Heart right ventricle (tissue), 16 donors: ENCODE results near the gene MAGEA11. TPM values are rescaled to one million over a fixed set of nuclear protein-coding genes. Genes with fewer than 3 reads are reported as not detected.
"Not testable (repeated sequence)": the region's sequence is repeated elsewhere in the genome, so short reads cannot be mapped to it uniquely, and the experiment has no call there.

Experiments used
- ATAC-seq, 8 donors: fragments of 200-7000 bp; cut with Tn5 transposase; one replicate each; pipeline ENCODE4 v1.9.1; 2020; ENCODE audit warnings: mild to moderate bottlenecking in 8 of 8, moderate library complexity in 8 of 8, moderate number of reproducible peaks in 1 of 8
- DNase-seq, 2 donors: peaks; one replicate each; pipeline ENCODE4 v3.0.0-alpha.2; 2020
- H3K27ac ChIP-seq, 10 donors: fragments of 200-600 bp; sonication (generic) in 2 of 10; one replicate each; pipeline versions ENCODE4 v1.5.0 to v1.8.0; 2020 to 2022; ENCODE audit warnings: mild to moderate bottlenecking in 3 of 10
- H3K27me3 ChIP-seq, 7 donors: fragments of 200-600 bp; one replicate each; pipeline ENCODE4 v1.8.0; 2021 to 2022; ENCODE audit warnings: mild to moderate bottlenecking in 2 of 7
- H3K36me3 ChIP-seq, 9 donors: fragments of 200-600 bp; sonication (generic) in 1 of 9; one replicate each; pipeline versions ENCODE4 v1.5.0 to v1.8.0; 2020 to 2022; ENCODE audit warnings: mild to moderate bottlenecking in 2 of 9
- H3K4me1 ChIP-seq, 9 donors: fragments of 200-600 bp; sonication (generic) in 1 of 9; one replicate each; pipeline versions ENCODE4 v1.5.0 to v1.8.0; 2020 to 2022; ENCODE audit warnings: mild to moderate bottlenecking in 4 of 9
- H3K4me3 ChIP-seq, 10 donors: fragments of 200-600 bp; sonication (generic) in 2 of 10; one replicate each; pipeline versions ENCODE4 v1.5.0 to v1.8.0; 2020 to 2022; ENCODE audit warnings: mild to moderate bottlenecking in 7 of 10, moderate library complexity in 2 of 10
- H3K9me3 ChIP-seq, 11 donors: fragments of 200-600 bp in 10 of 11; sonication (generic) in 2 of 11; one replicate each; pipeline versions ENCODE4 v1.5.0 to v1.8.0; 2013 to 2022; ENCODE audit warnings: mild to moderate bottlenecking in 2 of 11, control low read depth in 1 of 11, moderate library complexity in 1 of 11
- WGBS, 2 donors: extraction: QIAGEN DNeasy Blood & Tissue Kit; methylation state at CpG; one replicate each; pipeline ENCODE4 v1.1.7; 2013; ENCODE audit warnings: inconsistent platforms in 1 of 2; 5-methylcytosine and 5-hydroxymethylcytosine counted together
- intact Hi-C, 10 donors: fragments of 100-400 bp; cut with DNase I; formaldehyde crosslinking; loops; one replicate each; pipeline versions ENCODE4 v1.11.1 to v1.14.2; 2022
- polyA plus RNA-seq, 2 donors: library from polyadenylated mRNA; stranded (reverse); fragments of 200-250 nt; gene quantifications; one replicate each; pipeline ENCODE4 v1.2.3, GENCODE V29; 2013
- total RNA-seq, 10 donors: library from RNA; stranded (reverse); fragmentation: NEBNext Ultra II Directional in 3 of 10; extraction: Animal tissue kit (Norgen Biotek cat#: 25700) in 3 of 10; gene quantifications; one replicate each; pipeline versions ENCODE4 v1.2.1 to v1.2.4, GENCODE V29; 2021 to 2023
- TF ChIP-seq, protein P1 (sequence below), 9 donors: fragments of 200-600 bp; sonication (generic) in 2 of 9; IDR thresholded peaks; one replicate each; pipeline versions ENCODE4 v1.5.0 to v1.8.0; 2021 to 2022; ENCODE audit warnings: antibody characterized with exemption in 9 of 9, mild to moderate bottlenecking in 5 of 9, moderate library complexity in 1 of 9
- donor health status: Arrhythmogenic right ventricular cardiomyopathy.
- donor health status: ischemic (EF 13 %, LVEDD 7.1; RV severe dilation, severe dysfunction).
- donor health status: healthy with polysubstance abuse.
- donor health status: DM: no; HTN: yes; CAD: no.
- donor health status: DM: no; HTN: no; CAD: no.
- donor health status: ischemic (EF 25% LVEDD 6.9; RV normal size, moderate dysfunction).
- donor health status: ischemic (EF 25% LVEDD 5.7; RV mildly dilated, moderate dysfunction).
- donor health status: healthy.
- donor health status: DM: yes; HTN: yes; CAD: no.
- donor health status: Ischemic cardiomyopathy.
- donor health status: ischemic (EF 35%, LVEDD 5.7; RV mildly dilated, moderate dysfunction).
- donor health status: nonischemic (EF 11% LVEDD 7.7; RV severe dilation, severe dysfunction).
- donor health status: DM: yes; HTN: yes; CAD: no.
- donor health status: PGD.
- donor health status: ischemic (EF 29% LVEDD 5.4; RV normal size, mild dysfunction).
- donor health status: nonischemic (EF 23%, LVEDD 6.1; RV moderate dilation, normal function).

MAGEA11 gene
- total and polyA plus RNA-seq, 12 donors, result not detected

DNA sequence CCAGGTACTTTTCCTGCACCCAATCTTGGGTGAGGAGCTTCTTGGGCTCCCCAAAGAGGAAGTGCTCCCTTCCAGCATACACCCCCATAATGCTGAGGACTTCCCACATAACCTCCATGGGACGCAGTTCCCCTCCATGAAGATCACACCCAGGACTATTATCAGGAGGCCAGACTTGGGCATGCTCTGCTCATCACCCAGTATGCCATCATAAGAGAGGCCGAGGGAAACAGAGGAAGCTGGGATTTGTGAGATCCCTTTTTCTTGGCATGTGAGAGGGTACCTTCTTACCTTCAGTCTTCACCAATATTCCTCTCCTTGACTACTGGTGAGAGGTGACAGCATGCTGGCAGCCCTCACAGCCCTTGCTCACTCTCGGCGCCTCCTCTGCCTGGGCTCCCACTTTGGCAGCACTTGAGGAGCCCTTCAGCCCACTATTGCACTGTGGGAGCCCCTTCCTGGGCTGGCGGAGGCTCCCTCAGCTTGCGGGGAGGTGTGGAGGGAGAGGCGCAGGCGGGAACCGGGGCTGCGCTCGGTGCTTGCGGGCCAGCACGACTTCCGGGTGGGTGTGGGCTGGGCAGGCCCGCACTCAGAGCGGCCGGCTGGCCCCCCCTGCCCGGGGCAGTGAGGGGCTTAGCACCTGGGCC is 46.3 kb downstream of the MAGEA11 start:
- no peaks in the 10 kb centered on the region for H3K36me3 ChIP-seq
- H3K9me3 ChIP-seq, result no peaks in the 10 kb centered on the region
- H3K4me1 ChIP-seq, result no peaks in the 10 kb centered on the region
- intact Hi-C loops, result no loop called here
- DNase-seq (no peak), ATAC-seq (no peak)
- WGBS, 2 donors, result 94 to 96% methylated on average over 13 to 18 of the region's 18 CpGs
- H3K4me3 ChIP-seq, result no peak overlapping the region
- TF ChIP-seq, protein P1, sequence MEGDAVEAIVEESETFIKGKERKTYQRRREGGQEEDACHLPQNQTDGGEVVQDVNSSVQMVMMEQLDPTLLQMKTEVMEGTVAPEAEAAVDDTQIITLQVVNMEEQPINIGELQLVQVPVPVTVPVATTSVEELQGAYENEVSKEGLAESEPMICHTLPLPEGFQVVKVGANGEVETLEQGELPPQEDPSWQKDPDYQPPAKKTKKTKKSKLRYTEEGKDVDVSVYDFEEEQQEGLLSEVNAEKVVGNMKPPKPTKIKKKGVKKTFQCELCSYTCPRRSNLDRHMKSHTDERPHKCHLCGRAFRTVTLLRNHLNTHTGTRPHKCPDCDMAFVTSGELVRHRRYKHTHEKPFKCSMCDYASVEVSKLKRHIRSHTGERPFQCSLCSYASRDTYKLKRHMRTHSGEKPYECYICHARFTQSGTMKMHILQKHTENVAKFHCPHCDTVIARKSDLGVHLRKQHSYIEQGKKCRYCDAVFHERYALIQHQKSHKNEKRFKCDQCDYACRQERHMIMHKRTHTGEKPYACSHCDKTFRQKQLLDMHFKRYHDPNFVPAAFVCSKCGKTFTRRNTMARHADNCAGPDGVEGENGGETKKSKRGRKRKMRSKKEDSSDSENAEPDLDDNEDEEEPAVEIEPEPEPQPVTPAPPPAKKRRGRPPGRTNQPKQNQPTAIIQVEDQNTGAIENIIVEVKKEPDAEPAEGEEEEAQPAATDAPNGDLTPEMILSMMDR (IDR thresholded peaks at IDR 0.05), result no peak
- no peak overlapping the region for H3K27ac ChIP-seq
- peaks cover 0 to 4% (median 0%) of the 10 kb centered on the region in 7 donors for H3K27me3 ChIP-seq

- H3K27ac ChIP-seq, ATAC-seq, H3K9me3 ChIP-seq, intact Hi-C loops, DNase-seq, H3K36me3 ChIP-seq, H3K4me1 ChIP-seq, H3K4me3 ChIP-seq, H3K27me3 ChIP-seq: not testable (repeated sequence)
- WGBS, 2 donors, result 89 to 93% methylated on average over 13 to 16 of the region's 17 CpGs
Measured at GRCh38 chrX:149758715-149759078, 46.8 kb downstream of the MAGEA11 start.

DNA sequence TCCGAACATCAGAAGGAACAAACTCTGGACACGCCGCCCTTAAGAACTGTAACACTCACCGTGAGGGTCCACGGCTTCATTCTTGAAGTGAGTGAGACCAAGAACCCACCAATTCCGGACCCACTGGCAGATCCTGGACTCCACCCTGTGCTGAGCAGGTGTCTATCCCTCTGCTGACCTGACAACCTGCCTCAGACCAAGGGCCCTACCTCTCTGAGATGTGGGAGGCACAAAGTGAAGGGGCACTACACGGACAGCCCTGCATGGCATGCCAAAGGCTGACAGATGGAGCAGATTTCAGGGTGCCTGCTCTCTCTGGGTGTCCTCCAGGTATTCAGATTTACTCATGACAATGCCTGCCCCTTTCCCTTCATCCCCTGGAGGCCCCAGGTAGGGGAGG is 48.0 kb downstream of the MAGEA11 start:
- Histone ChIP-seq H3K9me3 (no peaks in the 10 kb centered on the region), H3K36me3 (no peaks in the 10 kb centered on the region), H3K27me3 (peaks cover 0 to 4% (median 0%) of the 10 kb centered on the region in 7 donors), H3K4me3 (no peak overlapping the region), H3K4me1 (no peaks in the 10 kb centered on the region), H3K27ac (no peak overlapping the region)
- DNase-seq (no peak), ATAC-seq (no peak)
- 87 to 88% methylated on average over 7 of the region's 7 CpGs for WGBS, 2 donors
- TF ChIP-seq, protein P1 (IDR thresholded peaks at IDR 0.05), result no peak
- intact Hi-C loops, result no loop called here

DNA sequence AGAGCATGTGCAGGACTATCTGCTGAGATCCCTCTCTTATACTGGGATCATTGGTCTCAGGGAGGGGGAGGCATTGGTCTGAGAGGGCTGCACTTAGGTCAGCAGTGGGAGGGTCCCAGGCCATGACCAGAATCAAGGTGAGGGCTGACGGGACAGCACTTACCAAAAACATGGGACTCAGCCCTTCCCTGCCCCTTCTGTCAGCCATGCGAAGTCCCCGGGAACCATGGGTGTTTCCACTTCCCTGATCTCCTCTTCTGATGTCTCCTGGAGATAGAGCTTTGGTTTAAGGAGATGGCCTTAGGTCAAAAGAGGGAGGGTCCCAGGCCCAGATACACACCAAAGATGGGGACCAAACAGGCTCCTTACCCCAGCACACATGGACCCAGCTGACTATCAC is 49.1 kb downstream of the MAGEA11 start:
- intact Hi-C loops, result no loop called here
- Histone ChIP-seq H3K4me1 (no peaks in the 10 kb centered on the region), H3K9me3 (no peaks in the 10 kb centered on the region), H3K27me3 (no peaks in the 10 kb centered on the region), H3K4me3 (no peak overlapping the region), H3K27ac (no peak overlapping the region), H3K36me3 (no peaks in the 10 kb centered on the region)
- TF ChIP-seq, protein P1 (IDR thresholded peaks at IDR 0.05), result no peak
- no peak for DNase-seq
- ATAC-seq, result no peak
- 91 to 94% methylated on average over 3 of the region's 3 CpGs for WGBS, 2 donors

DNA sequence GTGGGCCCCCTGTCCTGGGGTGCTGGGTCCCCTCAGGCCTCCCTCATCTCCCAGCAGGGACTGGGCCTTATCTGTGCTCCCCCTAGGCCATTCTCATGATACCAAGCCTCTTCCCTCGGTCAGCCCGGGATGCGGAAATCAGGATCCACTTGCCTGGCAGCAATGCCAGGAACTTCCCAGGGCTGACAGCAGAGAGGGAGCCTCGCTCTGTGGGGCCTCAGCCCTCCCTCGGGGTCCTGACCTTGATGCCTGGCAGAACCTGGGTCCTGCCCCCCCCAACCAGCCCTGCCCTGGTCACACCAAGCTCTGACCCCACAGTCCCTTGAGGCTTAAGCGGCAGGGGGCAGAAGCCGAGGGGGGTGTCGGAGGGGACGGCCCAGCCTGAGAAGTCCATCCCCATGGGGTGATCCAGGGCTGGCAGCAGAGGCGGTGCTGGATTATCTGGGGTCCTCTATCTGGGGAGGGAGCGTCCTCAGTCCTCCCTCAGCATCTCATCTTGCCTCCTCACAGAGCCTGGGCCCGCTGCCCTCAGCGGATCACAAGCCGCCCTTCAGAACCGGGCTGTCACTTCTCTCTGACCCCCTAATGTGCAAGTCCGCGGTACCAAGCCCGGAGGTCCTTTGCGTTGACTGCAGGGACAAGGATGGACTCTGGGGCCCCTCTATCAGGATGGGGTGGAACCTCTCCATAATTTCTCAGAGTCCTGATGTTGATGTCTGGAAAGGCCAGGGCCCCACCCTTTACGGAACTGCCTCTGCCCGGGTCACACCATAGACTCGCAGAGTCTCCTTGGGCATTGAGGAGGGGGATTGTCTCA is 50.2 kb downstream of the MAGEA11 start:
- H3K9me3 ChIP-seq, H3K36me3 ChIP-seq, intact Hi-C loops, ATAC-seq, DNase-seq, H3K27me3 ChIP-seq, H3K4me1 ChIP-seq, H3K4me3 ChIP-seq, H3K27ac ChIP-seq: not testable (repeated sequence)
- whole genome bisulfite sequencing, 2 donors, result 92% methylated on average over 17 to 22 of the region's 22 CpGs
